ENCODE results near the gene PRDX3. TPM values are rescaled to one million over a fixed set of nuclear protein-coding genes. Genes with fewer than 3 reads are reported as not detected.

PRDX3 gene
- total and polyA plus RNA-seq, 12 donors, result 150 to 935 (median 425) TPM

DNA sequence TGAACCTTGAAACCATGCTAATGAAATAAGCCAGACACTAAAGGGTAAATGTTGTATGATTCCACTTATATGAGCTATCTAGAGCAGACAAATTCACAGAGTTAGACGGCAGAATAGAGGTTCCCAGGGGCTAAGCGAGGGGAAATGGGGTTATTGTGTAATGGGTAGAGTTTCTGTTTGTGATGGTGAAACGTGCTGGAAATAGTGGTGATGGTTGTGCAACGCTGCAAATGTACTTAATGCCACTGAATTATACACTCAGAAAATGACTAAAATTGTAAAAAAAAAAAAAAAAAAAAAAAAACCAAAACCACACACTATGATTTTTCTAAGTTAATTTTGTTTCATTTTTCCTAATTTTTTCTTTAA is 43.1 kb downstream of the PRDX3 start:
- DNase-seq, result peak in 1 of 7 donors; percentile 42
- Histone ChIP-seq H3K27me3 (no peaks in the 10 kb centered on the region), H3K4me3 (no peak overlapping the region), H3K9me3 (replicated peaks in 1 of 3) (no peaks in the 10 kb centered on the region), H3K27ac (peak overlapping the region in 2 of 5 donors; percentile 4 to 34), H3K4me1 (replicated peaks in 1 of 2) (peaks cover 7 to 16% of the 10 kb centered on the region in 2 donors), H3K36me3 (replicated peaks in 1 of 2) (peaks cover 0 to 19% of the 10 kb centered on the region in 2 donors)
- 63 to 71% (median 67%) methylated on average over 4 of the region's 4 CpGs for WGBS, 4 donors
- intact Hi-C loops (cut with DNase I), result no loop called here
- no peak for TF ChIP-seq POLR2A (IDR thresholded peaks at IDR 0.05)
- TF ChIP-seq, protein P1, sequence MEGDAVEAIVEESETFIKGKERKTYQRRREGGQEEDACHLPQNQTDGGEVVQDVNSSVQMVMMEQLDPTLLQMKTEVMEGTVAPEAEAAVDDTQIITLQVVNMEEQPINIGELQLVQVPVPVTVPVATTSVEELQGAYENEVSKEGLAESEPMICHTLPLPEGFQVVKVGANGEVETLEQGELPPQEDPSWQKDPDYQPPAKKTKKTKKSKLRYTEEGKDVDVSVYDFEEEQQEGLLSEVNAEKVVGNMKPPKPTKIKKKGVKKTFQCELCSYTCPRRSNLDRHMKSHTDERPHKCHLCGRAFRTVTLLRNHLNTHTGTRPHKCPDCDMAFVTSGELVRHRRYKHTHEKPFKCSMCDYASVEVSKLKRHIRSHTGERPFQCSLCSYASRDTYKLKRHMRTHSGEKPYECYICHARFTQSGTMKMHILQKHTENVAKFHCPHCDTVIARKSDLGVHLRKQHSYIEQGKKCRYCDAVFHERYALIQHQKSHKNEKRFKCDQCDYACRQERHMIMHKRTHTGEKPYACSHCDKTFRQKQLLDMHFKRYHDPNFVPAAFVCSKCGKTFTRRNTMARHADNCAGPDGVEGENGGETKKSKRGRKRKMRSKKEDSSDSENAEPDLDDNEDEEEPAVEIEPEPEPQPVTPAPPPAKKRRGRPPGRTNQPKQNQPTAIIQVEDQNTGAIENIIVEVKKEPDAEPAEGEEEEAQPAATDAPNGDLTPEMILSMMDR (IDR thresholded peaks at IDR 0.05), result no peak

DNA sequence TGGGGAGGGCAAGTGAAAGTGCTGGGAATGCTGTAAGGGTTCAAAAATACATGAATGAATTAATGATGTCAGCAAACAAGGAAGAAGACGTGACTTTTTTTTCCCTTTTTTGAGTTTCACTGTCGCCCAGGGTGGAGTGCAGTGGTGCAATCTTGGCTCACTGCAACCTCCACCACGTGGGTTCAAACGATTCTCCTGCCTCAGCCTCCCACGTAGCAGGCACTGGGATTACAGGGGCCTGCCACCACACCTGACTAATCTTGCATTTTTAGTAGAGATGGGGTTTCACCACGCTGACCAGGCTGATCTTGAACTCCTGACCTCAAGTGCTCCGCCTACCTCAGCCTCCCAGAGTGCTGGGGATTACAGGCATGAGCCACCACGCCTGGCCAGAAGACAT is 44.7 kb downstream of the PRDX3 start:
- Histone ChIP-seq H3K4me1 (replicated peaks in 1 of 2) (peaks cover 7 to 14% of the 10 kb centered on the region in 2 donors), H3K9me3 (replicated peaks in 1 of 3) (no peaks in the 10 kb centered on the region), H3K27ac (no peak overlapping the region), H3K36me3 (replicated peaks in 1 of 2) (peaks cover 0 to 23% of the 10 kb centered on the region in 2 donors), H3K4me3 (no peak overlapping the region), H3K27me3 (no peaks in the 10 kb centered on the region)
- TF ChIP-seq, protein P1 (IDR thresholded peaks at IDR 0.05), result no peak
- TF ChIP-seq POLR2A (IDR thresholded peaks at IDR 0.05), result no peak
- intact Hi-C loops (cut with DNase I), result no loop called here
- DNase-seq, result no peak
- 69 to 81% (median 74%) methylated on average over 8 of the region's 8 CpGs for WGBS, 4 donors

DNA sequence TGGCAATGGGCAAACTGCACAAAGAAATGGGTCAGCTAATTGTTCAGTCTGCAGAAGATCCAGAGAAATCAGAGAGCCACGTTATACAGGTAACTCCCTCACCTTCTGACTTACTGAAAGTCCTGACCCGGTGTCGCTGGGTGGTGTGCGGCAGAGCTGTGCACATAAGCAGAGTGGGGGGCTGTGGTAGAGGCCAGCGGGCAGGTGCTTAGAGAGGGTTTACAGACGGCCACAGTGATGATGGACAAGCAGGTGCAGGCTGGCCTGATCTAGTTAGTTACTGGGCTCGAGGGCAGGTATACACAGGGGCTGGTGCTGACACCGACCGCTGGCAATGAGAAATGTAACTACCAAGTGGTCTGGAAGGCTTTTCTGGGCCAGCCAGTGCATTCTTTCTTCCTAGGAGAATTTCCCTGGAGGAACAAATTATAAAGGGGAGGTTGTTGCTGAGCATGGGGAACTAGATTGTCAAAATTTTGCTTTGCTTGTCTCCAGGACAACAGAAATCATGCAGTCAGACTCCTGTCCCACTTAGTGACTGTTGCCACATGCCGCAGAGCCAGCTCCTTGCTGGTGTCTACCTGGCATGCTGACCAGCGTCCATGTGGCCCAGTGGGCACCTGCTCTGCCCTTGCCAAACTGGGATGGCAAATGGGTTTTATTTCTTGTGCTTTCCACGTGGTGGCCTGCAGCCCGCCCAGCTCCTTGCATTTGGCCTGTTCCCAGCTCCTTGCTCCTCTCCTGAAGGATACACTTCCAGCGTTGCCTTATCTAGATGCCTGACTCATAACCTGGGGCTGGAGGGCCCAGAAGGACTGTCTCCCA is 45.9 kb downstream of the PRDX3 start:
- intact Hi-C loops (cut with DNase I), result no loop called here
- WGBS, 4 donors, result 83 to 89% (median 86%) methylated on average over 12 to 14 of the region's 14 CpGs
- Histone ChIP-seq H3K27ac (peak overlapping the region in 1 of 5 donors; percentile 15), H3K36me3 (replicated peaks in 1 of 2) (peaks cover 0 to 23% of the 10 kb centered on the region in 2 donors), H3K4me1 (replicated peaks in 1 of 2) (peaks cover 7% of the 10 kb centered on the region in 2 donors), H3K4me3 (no peak overlapping the region), H3K27me3 (no peaks in the 10 kb centered on the region), H3K9me3 (replicated peaks in 1 of 3) (no peaks in the 10 kb centered on the region)
- TF ChIP-seq, protein P1 (IDR thresholded peaks at IDR 0.05), result no peak
- no peak for TF ChIP-seq POLR2A (IDR thresholded peaks at IDR 0.05)
- DNase-seq, result no peak

DNA sequence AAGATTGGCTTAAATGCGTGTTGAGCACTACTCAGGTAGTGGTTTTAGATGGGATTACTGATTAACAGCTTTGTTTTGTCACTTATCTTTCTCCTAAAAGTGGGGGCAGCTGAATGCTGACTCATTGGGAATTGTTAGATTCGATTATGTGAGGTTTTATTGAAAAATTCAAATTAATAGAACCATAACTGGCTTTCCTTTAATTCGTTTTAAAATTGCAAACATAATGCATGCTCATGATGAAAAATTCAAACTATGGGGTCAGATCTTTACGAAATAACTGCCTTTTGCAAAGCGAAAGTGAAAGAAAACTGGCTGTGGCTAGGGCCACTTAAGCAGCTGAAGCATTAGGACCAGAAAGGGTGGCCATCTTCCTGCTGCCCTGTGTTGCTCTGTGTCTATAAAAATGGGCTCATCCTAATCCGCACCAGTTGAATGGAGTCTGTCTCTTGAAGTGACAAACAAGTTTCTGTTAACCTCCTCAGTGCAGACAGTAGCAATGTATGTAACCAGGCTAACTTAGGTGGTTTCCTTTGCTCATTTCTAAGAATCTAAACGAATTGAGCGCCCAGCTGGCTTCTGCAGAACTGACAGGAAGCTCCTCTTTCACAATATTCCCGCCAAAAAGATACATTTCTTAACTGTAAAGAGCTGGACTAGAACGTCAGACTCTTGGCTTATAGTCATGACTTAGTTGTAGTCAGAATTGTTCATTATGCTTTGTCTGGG is 46.9 kb downstream of the PRDX3 start:
- 56 to 61% (median 58%) methylated on average over 10 of the region's 10 CpGs for WGBS, 4 donors

More for the DNA sequence above, 46.9 kb downstream of the PRDX3 start:
- Histone ChIP-seq H3K4me1 (replicated peaks in 1 of 2) (peaks cover 7% of the 10 kb centered on the region in 2 donors), H3K27me3 (no peaks in the 10 kb centered on the region), H3K9me3 (replicated peaks in 1 of 3) (no peaks in the 10 kb centered on the region), H3K36me3 (replicated peaks in 1 of 2) (peaks cover 0 to 24% of the 10 kb centered on the region in 2 donors), H3K4me3 (peak overlapping the region in 1 of 4 donors; percentile 39), H3K27ac (peak overlapping the region in 4 of 5 donors; percentile 10 to 67 (median 26))
- peak in 1 of 7 donors; percentile 23 for DNase-seq
- intact Hi-C loops (cut with DNase I), result no loop called here
- TF ChIP-seq, protein P1 (IDR thresholded peaks at IDR 0.05), result no peak
- TF ChIP-seq POLR2A (IDR thresholded peaks at IDR 0.05), result no peak

Data from adrenal gland (tissue), 12 donors.